Urinary bladder (tissue), 4 donors: Measurements from ENCODE around the gene SRGAP1. TPM values are rescaled to one million over a fixed set of nuclear protein-coding genes. Genes with fewer than 3 reads are reported as not detected.
"Not testable (repeated sequence)": the region's sequence is repeated elsewhere in the genome, so short reads cannot be mapped to it uniquely, and the experiment has no call there.

ENCODE experiments used
- DNase-seq: peaks from one replicate; pipeline ENCODE4 v3.0.0-alpha.2; 2015; ENCODE audit errors: extremely low spot score
- H3K27ac ChIP-seq: one replicate; pipeline ENCODE4 v1.5.1; 2013; ENCODE audit warnings: low read depth, mild to moderate bottlenecking, moderate library complexity
- H3K36me3 ChIP-seq: one replicate; pipeline ENCODE4 v1.6.1; 2013; ENCODE audit warnings: mild to moderate bottlenecking, moderate library complexity; ENCODE audit not compliant: insufficient read depth
- H3K4me1 ChIP-seq: one replicate; pipeline ENCODE4 v1.6.1; 2013; ENCODE audit warnings: mild to moderate bottlenecking, moderate library complexity; ENCODE audit not compliant: insufficient read depth
- H3K4me3 ChIP-seq: one replicate; pipeline ENCODE4 v1.5.1; 2013; ENCODE audit warnings: low read depth, low read length
- WGBS: extraction: QIAGEN DNeasy Blood & Tissue Kit; methylation state at CpG from one replicate; pipeline ENCODE4 v1.1.7; 2013; 5-methylcytosine and 5-hydroxymethylcytosine counted together
- polyA plus RNA-seq: library from polyadenylated mRNA; stranded (reverse); fragments of 200-250 nt; gene quantifications from one replicate; pipeline ENCODE4 v1.2.3, GENCODE V29; 2013
- total RNA-seq: library from RNA; depleted of rRNA; stranded (reverse); fragments of >200 nt; gene quantifications from one replicate; pipeline ENCODE4 v1.2.3, GENCODE V29; 2014
- donor health status: healthy with polysubstance abuse.
- donor health status: healthy.

Gene SRGAP1
- total and polyA plus RNA-seq, 2 donors, result 1.9 to 18.0 TPM

DNA sequence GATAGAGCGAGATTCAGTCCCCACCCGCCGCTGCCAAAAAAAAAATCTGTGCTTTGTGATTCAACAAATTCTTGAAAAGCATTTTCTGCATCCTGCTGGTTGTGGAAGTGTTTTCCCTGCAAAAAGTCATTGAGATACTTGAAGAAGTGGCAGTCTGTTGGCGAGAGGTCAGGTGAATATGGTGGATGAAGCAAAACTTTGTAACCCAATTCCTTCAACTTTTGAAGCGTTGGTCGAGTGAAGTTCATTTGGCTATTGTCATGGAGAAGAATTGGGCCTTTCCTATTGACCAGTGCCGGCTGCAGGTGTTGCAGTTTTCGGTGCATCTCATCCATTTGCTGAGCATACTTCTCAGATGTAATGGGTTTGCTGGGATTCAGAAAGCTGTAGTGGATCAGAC lies 20.9 kb downstream of the SRGAP1 start:
- Histone ChIP-seq H3K4me1 (peaks cover 2% of the 10 kb centered on the region), H3K36me3 (no peaks in the 10 kb centered on the region), H3K27ac (no peak overlapping the region), H3K4me3 (no peak overlapping the region)
- DNase-seq, result no peak
- 91% methylated on average over 8 of the region's 8 CpGs for WGBS

DNA sequence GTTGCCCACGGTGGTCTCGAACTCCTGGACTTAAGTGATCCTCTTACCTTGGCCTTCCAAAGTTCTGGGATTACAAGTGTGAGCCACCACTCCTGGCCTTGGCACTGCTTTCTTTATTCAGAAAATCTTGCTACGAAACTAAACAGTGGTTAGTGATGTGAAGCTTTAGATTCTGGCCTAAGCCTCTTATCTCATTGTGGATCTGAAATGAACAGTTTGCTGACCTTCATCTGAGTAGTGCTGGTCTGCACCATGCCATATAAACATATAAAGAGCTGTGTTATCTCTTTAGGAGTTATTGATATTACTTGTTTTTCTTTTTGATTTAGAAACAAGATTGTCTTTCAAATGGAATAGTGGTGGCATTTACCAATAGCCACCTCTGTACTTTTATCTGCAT lies 22.6 kb downstream of the SRGAP1 start:
- Histone ChIP-seq H3K27ac (no peak overlapping the region), H3K36me3 (no peaks in the 10 kb centered on the region), H3K4me3 (no peak overlapping the region), H3K4me1 (peaks cover 2% of the 10 kb centered on the region)
- no peak for DNase-seq
- 89% methylated on average over 3 of the region's 3 CpGs for WGBS

DNA sequence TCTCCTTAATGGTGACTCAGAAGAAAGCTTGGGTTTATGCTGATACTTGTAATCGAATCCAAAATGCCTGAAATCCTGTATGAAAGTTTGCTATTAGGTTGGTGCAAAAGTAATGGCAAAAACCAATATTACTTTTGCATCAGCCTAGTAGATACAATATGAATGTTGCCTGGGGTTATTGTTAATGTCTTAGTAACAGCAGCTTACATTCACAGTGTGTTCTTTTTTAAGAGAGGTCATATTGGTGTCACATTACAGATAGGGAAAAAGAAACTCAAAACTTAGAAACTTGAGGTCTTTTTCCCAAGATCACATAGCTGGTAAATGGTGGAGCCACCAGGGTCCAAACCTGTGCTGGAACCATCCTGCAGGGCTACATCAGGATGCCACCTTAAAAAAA lies 25.2 kb downstream of the SRGAP1 start:
- Histone ChIP-seq H3K27ac (no peak overlapping the region), H3K36me3 (no peaks in the 10 kb centered on the region), H3K4me3 (no peak overlapping the region), H3K4me1 (peaks cover 2% of the 10 kb centered on the region)
- no peak for DNase-seq
- 85% methylated on average over 1 of the region's 1 CpG for WGBS

DNA sequence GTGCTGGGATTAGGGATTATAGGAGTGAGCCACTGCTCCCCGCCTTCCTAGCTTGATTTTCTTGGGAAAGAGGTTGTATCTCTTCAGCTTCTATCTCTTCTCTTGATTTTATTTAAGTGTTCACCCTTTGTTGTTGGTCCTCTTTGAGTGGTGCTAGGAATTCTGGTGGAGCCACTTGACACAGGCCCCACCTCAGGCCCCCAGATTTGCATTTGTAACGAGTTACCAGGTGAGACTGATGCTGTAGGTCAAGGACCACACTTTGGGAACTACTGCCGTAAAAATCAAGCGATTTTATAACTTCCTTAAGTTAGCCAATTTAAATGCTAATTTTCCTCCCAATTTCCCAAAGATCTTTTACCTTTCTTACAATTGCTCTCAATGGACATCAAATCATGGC lies 26.3 kb downstream of the SRGAP1 start:
- DNase-seq, result no peak
- no peak overlapping the region for H3K27ac ChIP-seq
- no peak overlapping the region for H3K4me3 ChIP-seq
- H3K4me1 ChIP-seq, result peaks cover 2% of the 10 kb centered on the region
- no peaks in the 10 kb centered on the region for H3K36me3 ChIP-seq
- 89% methylated on average over 4 of the region's 4 CpGs for WGBS

DNA sequence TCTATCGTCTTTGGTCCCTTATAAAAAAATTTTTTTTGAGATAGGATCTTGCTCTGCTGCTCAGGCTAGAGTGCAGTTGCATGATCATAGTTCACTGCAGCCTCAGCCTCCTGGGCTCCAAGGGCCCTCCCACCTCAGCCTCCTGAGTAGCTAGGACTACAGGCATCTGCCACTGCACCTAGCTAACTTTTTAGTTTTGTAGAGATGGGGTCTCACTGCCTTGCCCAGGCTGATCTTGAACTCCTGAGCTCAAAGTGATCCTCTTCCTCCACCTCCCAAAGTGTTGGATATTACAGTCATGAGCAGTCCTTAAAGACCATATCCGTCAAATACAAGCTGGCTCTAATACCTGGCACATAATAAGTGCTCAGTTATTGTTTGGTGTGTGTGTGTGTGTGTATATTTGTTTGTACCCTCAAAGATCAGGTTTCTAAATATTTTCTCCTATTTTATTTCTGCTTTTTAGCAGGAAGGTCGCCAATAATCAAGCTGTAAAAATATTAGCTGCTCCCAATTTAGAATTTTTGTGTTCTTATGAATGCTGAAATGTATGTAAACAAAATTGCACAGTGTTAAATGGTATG lies 30.5 kb downstream of the SRGAP1 start:
- Histone ChIP-seq H3K27ac (no peak overlapping the region), H3K36me3 (peaks cover 1% of the 10 kb centered on the region), H3K4me3 (no peak overlapping the region), H3K4me1 (no peaks in the 10 kb centered on the region)
- no peak for DNase-seq
- WGBS, result 78% methylated on average over 3 of the region's 3 CpGs

DNA sequence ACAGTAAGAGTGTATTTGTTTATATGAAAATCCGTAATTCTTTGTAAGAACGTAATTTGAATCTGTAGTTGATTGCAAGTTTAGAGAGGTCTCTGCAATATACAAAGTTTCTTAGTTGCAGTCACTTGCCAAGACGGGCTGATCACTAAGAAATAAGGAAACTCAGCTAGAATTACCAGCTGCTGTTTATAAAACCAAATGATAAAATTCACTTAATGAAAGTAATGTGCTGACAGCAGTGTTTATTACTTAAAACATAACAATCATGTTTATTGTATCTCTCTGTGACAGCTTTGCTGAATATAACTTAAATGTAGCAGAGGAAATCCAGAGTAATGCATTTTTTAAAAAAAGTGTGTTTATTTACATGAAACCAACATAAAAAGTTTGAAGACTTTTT lies 31.2 kb downstream of the SRGAP1 start:
- Histone ChIP-seq H3K4me1 (no peaks in the 10 kb centered on the region), H3K27ac (no peak overlapping the region), H3K36me3 (peaks cover 1% of the 10 kb centered on the region), H3K4me3 (no peak overlapping the region)
- no peak for DNase-seq
- 34% methylated on average over 3 of the region's 3 CpGs for WGBS

DNA sequence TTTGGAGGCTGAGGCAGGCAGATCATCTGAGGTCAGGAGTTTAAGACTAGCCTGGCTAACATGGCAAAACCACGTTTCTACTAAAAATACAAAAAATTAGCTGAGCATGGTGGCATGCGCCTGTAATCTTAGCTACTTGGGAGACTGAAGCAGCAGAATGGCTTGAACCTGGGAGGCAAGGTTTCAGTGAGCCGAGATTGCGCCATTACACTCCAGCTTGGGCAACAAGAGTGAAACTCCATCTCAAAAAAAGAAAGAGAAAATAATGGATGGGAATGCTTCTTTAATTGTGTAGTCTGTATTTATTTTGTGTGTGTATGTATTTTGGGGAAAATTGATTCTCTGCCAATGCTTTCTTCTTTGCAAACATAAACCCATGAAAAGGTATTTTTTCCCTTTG lies 32.5 kb downstream of the SRGAP1 start:
- no peak overlapping the region for H3K4me3 ChIP-seq
- H3K27ac ChIP-seq, result no peak overlapping the region
- peaks cover 1% of the 10 kb centered on the region for H3K36me3 ChIP-seq
- 87% methylated on average over 4 of the region's 4 CpGs for WGBS
- no peaks in the 10 kb centered on the region for H3K4me1 ChIP-seq
- DNase-seq, result no peak

DNA sequence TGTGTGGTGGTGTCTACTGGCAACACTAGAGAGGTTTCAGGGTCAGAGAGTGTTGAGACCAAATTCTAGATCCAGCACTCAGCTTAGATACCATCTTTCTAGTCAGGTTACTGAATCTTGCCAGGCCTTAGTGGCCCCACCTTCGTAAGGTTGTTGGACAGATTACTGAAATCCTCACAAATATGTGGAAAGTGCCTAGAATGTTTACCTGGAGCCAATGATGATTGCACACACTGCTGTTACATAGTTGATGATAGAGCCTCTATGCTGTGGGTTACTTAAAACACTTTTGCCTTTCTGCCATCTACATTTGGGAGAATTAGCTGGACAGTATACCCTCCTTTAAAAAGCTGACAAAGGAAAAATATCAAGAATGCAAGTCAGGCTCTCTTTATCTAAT lies 33.2 kb downstream of the SRGAP1 start:
- Histone ChIP-seq H3K27ac (no peak overlapping the region), H3K4me3 (no peak overlapping the region), H3K4me1 (no peaks in the 10 kb centered on the region), H3K36me3 (peaks cover 1% of the 10 kb centered on the region)
- no peak for DNase-seq
- 84% methylated on average over 1 of the region's 1 CpG for WGBS

DNA sequence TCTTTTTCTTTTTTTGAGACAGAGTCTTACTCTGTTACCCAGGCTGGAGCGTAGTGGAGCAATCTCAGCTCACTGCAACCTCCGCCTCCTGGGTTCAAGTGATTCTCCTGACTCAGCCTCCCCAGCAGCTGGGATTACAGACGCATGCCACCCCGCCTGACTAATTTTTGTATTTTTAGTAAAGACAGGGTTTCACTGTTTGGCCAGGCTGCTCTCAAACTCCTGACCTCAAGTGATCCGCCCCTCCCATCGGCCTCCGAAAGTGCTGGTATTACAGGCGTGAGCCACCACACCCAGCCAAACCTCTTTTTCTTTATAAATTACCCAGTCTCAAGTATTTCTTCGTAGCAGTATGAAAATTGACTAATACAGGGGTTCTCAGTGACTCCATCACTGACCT lies 35.7 kb downstream of the SRGAP1 start:
- not testable (repeated sequence) for H3K36me3 ChIP-seq, H3K27ac ChIP-seq, H3K4me1 ChIP-seq, DNase-seq, H3K4me3 ChIP-seq
- WGBS, result 96% methylated on average over 9 of the region's 9 CpGs

DNA sequence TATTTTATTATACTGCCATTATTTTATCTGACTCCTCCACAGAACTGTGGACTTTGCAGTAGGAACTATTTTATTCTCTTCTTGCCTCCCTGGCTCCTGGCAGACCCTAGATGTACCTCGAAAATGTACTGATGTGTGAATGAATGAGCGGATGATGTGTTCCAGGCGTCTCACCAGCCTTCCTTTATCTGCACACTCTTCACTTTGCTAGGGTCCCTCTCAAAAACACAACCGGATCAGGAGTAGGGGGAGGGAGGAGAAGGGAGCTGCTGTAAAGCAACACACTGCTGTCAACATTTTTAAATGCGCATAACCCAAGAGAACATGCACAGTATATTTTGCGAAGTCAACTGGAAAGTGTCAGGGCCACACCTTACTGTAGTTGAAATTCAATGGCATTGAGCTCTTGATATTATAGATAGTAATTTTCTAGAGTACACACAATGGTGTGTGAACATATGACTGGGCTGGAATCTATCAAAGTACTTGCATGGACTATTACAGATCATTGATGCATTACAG lies 36.3 kb downstream of the SRGAP1 start:
- Histone ChIP-seq H3K4me1 (no peaks in the 10 kb centered on the region), H3K36me3 (peaks cover 1% of the 10 kb centered on the region), H3K4me3 (no peak overlapping the region), H3K27ac (no peak overlapping the region)
- DNase-seq, result no peak
- WGBS, result 83% methylated on average over 6 of the region's 6 CpGs

DNA sequence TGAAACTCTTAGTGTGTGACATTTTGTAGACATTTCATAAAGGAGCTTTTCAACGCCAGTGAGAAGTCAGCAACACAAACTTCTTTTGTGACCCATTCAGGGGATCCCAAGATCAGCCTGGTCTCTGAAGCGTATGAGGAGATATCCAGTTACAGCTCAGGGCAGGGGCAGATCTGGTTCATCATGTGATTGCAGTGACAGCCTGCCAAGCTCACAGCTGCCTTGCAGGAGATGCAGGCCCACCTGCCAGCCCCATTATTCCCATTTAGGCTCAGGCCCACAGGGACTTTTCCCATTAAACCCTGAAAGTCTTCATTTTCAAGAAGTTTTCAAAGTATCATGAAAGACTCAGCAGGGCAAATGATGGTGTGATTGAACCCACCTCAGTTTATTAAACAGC lies 38.3 kb downstream of the SRGAP1 start:
- Histone ChIP-seq H3K36me3 (peaks cover 1% of the 10 kb centered on the region), H3K27ac (no peak overlapping the region), H3K4me1 (no peaks in the 10 kb centered on the region), H3K4me3 (no peak overlapping the region)
- WGBS, result 66% methylated on average over 2 of the region's 2 CpGs
- DNase-seq, result no peak

DNA sequence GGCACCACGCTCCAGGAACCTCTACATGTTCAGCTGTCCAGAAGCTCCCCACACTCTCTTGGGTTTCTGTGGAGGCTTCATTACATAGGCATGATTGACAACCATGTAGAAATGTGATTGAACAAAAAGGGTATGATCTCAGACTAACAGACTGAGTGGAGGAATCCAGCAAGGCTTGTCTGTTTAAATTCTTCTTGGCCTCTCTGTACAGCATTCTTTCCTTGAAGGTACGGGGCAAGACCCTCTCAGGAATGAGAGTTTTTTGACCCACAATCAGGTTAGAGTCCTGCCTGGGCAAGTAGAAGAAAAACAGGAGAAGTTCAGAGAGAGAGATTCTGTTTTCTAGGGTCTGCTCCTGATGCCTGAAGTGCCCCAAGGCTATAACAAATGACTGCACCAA lies 40.9 kb downstream of the SRGAP1 start:
- DNase-seq, result no peak
- Histone ChIP-seq H3K27ac (no peak overlapping the region), H3K4me3 (no peak overlapping the region), H3K36me3 (no peaks in the 10 kb centered on the region), H3K4me1 (no peaks in the 10 kb centered on the region)
- WGBS, result over 99% methylated on average over 2 of the region's 2 CpGs

DNA sequence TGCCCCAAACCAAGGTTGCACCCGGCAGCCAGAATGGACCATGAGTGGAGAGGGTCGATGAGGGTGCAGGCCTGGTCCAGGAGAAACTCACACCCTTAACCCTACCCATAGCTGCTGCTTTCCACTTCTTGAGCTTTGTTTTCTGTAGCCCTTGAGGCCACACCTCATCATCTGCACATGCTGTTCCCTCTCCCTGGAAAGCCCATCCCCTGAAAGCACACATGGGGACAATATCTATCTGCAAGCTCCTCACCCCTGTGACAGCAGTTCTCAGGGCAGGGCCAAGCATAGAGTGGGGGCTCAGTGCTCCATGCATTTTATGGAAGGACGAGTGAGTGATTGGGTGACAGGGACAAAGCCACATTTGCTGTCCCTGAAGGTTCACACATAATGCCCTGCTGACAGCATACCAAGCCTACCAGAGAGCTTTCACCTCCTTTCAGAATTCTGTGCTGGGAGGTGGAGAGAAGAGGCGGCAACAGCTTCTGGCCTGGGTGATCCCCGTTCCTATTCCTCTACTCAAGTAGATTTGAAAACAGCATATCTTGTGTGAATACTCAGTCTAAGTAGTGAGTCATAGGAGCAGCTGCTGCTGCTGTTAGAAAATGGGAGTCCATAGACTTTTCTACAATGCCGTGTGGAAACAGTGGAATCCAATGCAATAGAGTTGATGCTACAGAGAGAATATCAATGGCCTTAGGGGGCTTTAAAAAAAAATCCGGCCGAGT lies 44.6 kb downstream of the SRGAP1 start:
- Histone ChIP-seq H3K36me3 (no peaks in the 10 kb centered on the region), H3K27ac (no peak overlapping the region), H3K4me1 (no peaks in the 10 kb centered on the region), H3K4me3 (no peak overlapping the region)
- no peak for DNase-seq
- WGBS, result 91% methylated on average over 8 of the region's 8 CpGs

DNA sequence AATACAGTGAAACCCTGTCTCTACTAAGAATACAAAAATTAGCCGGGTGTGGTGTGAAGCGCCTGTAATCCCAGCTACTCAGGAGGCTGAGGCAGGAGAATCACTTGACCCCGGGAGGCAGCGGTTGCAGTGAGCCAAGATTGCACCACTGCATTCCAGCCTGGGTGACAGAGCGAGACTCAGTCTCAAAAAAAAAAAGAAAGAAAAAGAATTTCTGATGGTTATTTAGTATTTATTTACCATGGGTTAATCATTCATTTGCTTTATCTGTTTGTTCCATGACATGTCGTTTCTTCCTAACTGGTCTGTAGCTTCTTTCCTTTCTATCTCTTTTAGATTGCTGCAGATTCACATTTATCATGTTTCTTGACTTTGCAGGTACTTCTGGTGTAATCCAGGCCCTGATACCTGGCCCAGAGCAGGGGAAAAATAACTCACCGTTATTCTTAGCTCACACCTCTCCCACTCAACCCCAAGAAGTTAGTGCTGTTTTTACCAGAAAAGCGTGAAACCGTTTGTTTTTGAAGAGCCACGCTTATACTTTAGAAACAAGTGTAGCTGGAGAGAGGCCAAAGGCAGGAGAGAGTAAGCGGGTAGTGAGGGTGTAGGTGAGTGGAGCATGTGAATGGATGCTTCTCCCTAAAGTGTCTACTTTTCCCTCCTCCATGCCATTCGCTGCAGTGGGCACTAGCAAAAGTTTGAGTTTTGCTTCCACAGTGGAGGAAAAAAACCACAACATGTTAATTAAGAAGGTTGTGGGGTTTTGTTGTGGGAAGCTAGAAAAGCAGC lies 45.4 kb downstream of the SRGAP1 start:
- Histone ChIP-seq H3K27ac (no peak overlapping the region), H3K4me3 (no peak overlapping the region), H3K4me1 (no peaks in the 10 kb centered on the region), H3K36me3 (no peaks in the 10 kb centered on the region)
- 92% methylated on average over 12 of the region's 12 CpGs for WGBS
- no peak for DNase-seq
